ENCODE data around the gene CYYR1. TPM values are rescaled to one million over a fixed set of nuclear protein-coding genes. Genes with fewer than 3 reads are reported as not detected.

The CYYR1 gene
- total RNA-seq, 1 experiment from 2014 or later = not detected

GRCh38 chr21:26565111-26565510, 8.0 kb downstream of the CYYR1 start:
- no peak overlapping the region for H3K9ac ChIP-seq (ENCODE audit: low read length)
- H2AFZ ChIP-seq (ENCODE audit: low read length) = peak overlapping the region; percentile 26; the same call in 1 of the 2 replicates
- H3K36me3 ChIP-seq (ENCODE audit: low read depth, low read length) = no peaks in the 10 kb centered on the region
- H3F3A ChIP-seq (ENCODE audit: low read length, unreplicated experiment) = no peaks in the 10 kb centered on the region
- H3K4me1 ChIP-seq (ENCODE audit: insufficient read depth, low read length) = no peaks in the 10 kb centered on the region
- H3K4me2 ChIP-seq (ENCODE audit: low read length) = no peak overlapping the region
- CTCF ChIA-PET = no interaction called here
- H3K4me3 ChIP-seq (ENCODE audit: low read length) = no peak overlapping the region
- no peaks in the 10 kb centered on the region for H3K9me3 ChIP-seq (ENCODE audit: low read length)
- H4K20me1 ChIP-seq (ENCODE audit: low read length) = no peaks in the 10 kb centered on the region
- no peak for DNase-seq
- intact Hi-C loops (cut with micrococcal nuclease) = no loop called here
- no peak for ATAC-seq
- no peak for TF ChIP-seq EZH2 (IDR thresholded peaks at IDR 0.05; ENCODE audit: low read length, unreplicated experiment)
- no peak for TF ChIP-seq EZH2phosphoT487 (IDR thresholded peaks at IDR 0.05; ENCODE audit: borderline replicate concordance, low read length)
- no peak for TF ChIP-seq CTCF (conservative IDR thresholded peaks at IDR 0.05; ENCODE audit: low read depth, low read length)
- POLR2A ChIA-PET (ENCODE audit: unreplicated experiment) = no interaction called here
- no peaks in the 10 kb centered on the region for H3K27me3 ChIP-seq (ENCODE audit: low read length)
- H3K27ac ChIP-seq (ENCODE audit: low read length) = no peak overlapping the region
- no peaks in the 10 kb centered on the region for H3K79me2 ChIP-seq (ENCODE audit: low read length)
- BruUV-seq (replicated peaks) = no TSS peak
- H3K9me2 ChIP-seq (replicated peaks; ENCODE audit: low read length) = no peaks in the 10 kb centered on the region

GRCh38 chr21:26563856-26564503, 9.1 kb downstream of the CYYR1 start:
- TF ChIP-seq EZH2phosphoT487 (IDR thresholded peaks at IDR 0.05; ENCODE audit: borderline replicate concordance, low read length) (no peak), CTCF (conservative IDR thresholded peaks at IDR 0.05; ENCODE audit: low read depth, low read length) (no peak), EZH2 (IDR thresholded peaks at IDR 0.05; ENCODE audit: low read length, unreplicated experiment) (no peak)
- Histone ChIP-seq H3F3A (ENCODE audit: low read length, unreplicated experiment) (no peaks in the 10 kb centered on the region), H3K27me3 (ENCODE audit: low read length) (no peaks in the 10 kb centered on the region), H3K9ac (ENCODE audit: low read length) (no peak overlapping the region), H3K9me3 (ENCODE audit: low read length) (no peaks in the 10 kb centered on the region), H3K27ac (ENCODE audit: low read length) (no peak overlapping the region), H3K4me3 (ENCODE audit: low read length) (no peak overlapping the region), H3K4me2 (ENCODE audit: low read length) (no peak overlapping the region), H3K79me2 (ENCODE audit: low read length) (no peaks in the 10 kb centered on the region), H3K4me1 (ENCODE audit: insufficient read depth, low read length) (no peaks in the 10 kb centered on the region), H3K36me3 (ENCODE audit: low read depth, low read length) (no peaks in the 10 kb centered on the region), H2AFZ (ENCODE audit: low read length) (no peak overlapping the region), H3K9me2 (replicated peaks; ENCODE audit: low read length) (no peaks in the 10 kb centered on the region), H4K20me1 (ENCODE audit: low read length) (no peaks in the 10 kb centered on the region)
- intact Hi-C loops (cut with micrococcal nuclease) = no loop called here
- ChIA-PET POLR2A (ENCODE audit: unreplicated experiment) (no interaction called here), CTCF (no interaction called here)
- ATAC-seq (no peak), DNase-seq (no peak)
- no TSS peak for BruUV-seq (replicated peaks)

DNA sequence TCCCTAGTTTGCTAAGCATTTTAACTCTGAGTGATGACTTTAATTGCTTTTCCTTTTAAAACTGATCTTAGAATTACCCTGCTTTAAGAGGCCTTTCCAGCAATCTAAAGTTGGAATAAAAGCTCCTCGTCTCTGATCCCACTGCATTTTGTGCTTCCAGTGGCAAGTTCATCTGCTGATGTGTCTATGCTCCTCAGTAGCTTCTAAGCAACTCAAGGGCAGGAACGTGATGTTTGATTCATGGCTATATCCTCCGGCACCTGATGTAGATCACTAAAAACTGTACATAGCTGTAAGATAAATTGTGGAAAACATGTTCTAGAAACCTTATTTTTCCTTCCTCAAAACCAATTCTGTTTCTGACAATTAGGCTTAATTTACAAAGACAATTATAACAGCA, 12.5 kb downstream of the CYYR1 start:
- ATAC-seq (no peak), DNase-seq (no peak)
- Histone ChIP-seq H3K27ac (ENCODE audit: low read length) (no peak overlapping the region), H3K9me2 (replicated peaks; ENCODE audit: low read length) (no peaks in the 10 kb centered on the region), H3K4me3 (ENCODE audit: low read length) (no peak overlapping the region), H3K36me3 (ENCODE audit: low read depth, low read length) (no peaks in the 10 kb centered on the region), H3K9ac (ENCODE audit: low read length) (no peak overlapping the region), H4K20me1 (ENCODE audit: low read length) (no peaks in the 10 kb centered on the region), H3K9me3 (ENCODE audit: low read length) (no peaks in the 10 kb centered on the region), H3K4me1 (ENCODE audit: insufficient read depth, low read length) (no peaks in the 10 kb centered on the region), H3K4me2 (ENCODE audit: low read length) (no peak overlapping the region), H3F3A (ENCODE audit: low read length, unreplicated experiment) (no peaks in the 10 kb centered on the region), H3K79me2 (ENCODE audit: low read length) (no peaks in the 10 kb centered on the region), H3K27me3 (ENCODE audit: low read length) (no peaks in the 10 kb centered on the region), H2AFZ (ENCODE audit: low read length) (no peak overlapping the region)
- CTCF ChIA-PET = no interaction called here
- no TSS peak for BruUV-seq (replicated peaks)
- intact Hi-C loops (cut with micrococcal nuclease) = no loop called here
- no peak for TF ChIP-seq CTCF (conservative IDR thresholded peaks at IDR 0.05; ENCODE audit: low read depth, low read length)
- no peak for TF ChIP-seq EZH2 (IDR thresholded peaks at IDR 0.05; ENCODE audit: low read length, unreplicated experiment)
- no peak for TF ChIP-seq EZH2phosphoT487 (IDR thresholded peaks at IDR 0.05; ENCODE audit: borderline replicate concordance, low read length)
- POLR2A ChIA-PET (ENCODE audit: unreplicated experiment) = no interaction called here
